ENCODE data around the gene ZNF521.

GRCh38 chr18:25327584-25327983, 24.4 kb downstream of the ZNF521 start:
- TF ChIP-seq PPARA (CRISPR knock-in tag; IDR thresholded peaks at IDR 0.05; ENCODE audit: borderline replicate concordance) (no peak), ZFP30 (CRISPR knock-in tag; IDR thresholded peaks at IDR 0.05) (no peak), ZFP3 (CRISPR knock-in tag; IDR thresholded peaks at IDR 0.05) (no peak), TOX (CRISPR knock-in tag; IDR thresholded peaks at IDR 0.05; ENCODE audit: borderline replicate concordance) (no peak), POU6F1 (CRISPR knock-in tag; IDR thresholded peaks at IDR 0.05; ENCODE audit: borderline replicate concordance, low read depth) (no peak), RARB (CRISPR knock-in tag; IDR thresholded peaks at IDR 0.05) (no peak)

All from SK-N-SH treated with all-trans-retinoic acid at 6 μM for 48 hours (cell line).